ENCODE measurements around the gene NTM. TPM values are rescaled to one million over a fixed set of nuclear protein-coding genes. Genes with fewer than 3 reads are reported as not detected.

NTM gene
- polyA plus RNA-seq, 1 donor (not counting 4 experiments of a cell fraction or from before 2014, with no cell fraction given), result 47.9 TPM

DNA sequence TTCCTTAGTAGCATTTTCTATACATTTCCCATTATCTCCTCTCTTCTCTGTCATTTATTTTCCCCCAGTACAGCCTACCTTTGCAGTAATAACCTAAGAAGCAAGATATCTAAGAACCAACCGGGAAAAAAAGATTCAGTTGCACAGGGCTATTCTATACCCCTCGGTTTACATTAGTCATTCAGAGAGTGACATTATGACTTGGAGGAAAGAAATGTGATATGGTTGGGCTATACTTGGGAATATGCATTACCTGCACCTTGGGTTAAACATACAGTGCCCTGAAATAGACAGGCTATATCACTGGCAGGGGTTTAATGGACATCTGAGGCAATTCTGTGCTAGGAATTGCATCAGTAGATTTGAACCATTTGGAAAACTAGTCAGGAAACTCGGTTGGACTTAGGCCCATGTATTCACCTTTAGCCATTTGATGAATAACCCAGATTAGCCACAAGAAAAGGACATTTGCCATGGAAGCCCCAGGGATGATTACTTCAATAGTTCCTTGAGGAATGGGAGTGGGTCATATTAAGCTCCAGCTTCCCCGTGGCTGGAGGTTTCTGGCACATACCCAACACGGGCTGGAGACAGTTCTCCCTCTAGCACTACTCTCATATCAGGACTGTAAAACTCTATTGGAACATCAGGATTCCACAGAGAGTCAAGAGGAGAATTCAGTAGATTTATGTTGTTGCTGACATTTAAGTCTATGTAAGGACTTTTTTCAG lies 973.2 kb downstream of the NTM start:
- DNase-seq (ENCODE audit: low read depth, low spot score) (no peak), FAIRE-seq (no peak)
- no peak overlapping the region for H3K27ac ChIP-seq (ENCODE audit: control insufficient read depth, insufficient read depth, low read length)
- H3K4me2 ChIP-seq (ENCODE audit: control insufficient read depth, extremely low read depth, insufficient read depth, low read depth, low read length), result no peak overlapping the region
- H3K36me3 ChIP-seq (ENCODE audit: control insufficient read depth in 2 of 2, extremely low read depth in 1 of 2, insufficient read depth in 2 of 2, low read length in 2 of 2), result no peaks in the 10 kb centered on the region
- no peaks in the 10 kb centered on the region for H3K27me3 ChIP-seq (ENCODE audit: control insufficient read depth, extremely low read depth, insufficient read depth, low read length)
- H3K9me1 ChIP-seq (ENCODE audit: control insufficient read depth, extremely low read depth, insufficient read depth, low read length), result no peaks in the 10 kb centered on the region
- no peak overlapping the region for H3K4me3 ChIP-seq (ENCODE audit: control insufficient read depth in 2 of 3, extremely low read depth in 1 of 3, insufficient read depth in 2 of 3, low read depth in 1 of 3, low read length in 3 of 3)
- no peaks in the 10 kb centered on the region for H4K20me1 ChIP-seq (ENCODE audit: control insufficient read depth, extremely low read depth, insufficient read depth, low read length)
- H3K9me3 ChIP-seq (ENCODE audit: control insufficient read depth, low read depth, low read length), result no peaks in the 10 kb centered on the region
- TF ChIP-seq, protein P1, sequence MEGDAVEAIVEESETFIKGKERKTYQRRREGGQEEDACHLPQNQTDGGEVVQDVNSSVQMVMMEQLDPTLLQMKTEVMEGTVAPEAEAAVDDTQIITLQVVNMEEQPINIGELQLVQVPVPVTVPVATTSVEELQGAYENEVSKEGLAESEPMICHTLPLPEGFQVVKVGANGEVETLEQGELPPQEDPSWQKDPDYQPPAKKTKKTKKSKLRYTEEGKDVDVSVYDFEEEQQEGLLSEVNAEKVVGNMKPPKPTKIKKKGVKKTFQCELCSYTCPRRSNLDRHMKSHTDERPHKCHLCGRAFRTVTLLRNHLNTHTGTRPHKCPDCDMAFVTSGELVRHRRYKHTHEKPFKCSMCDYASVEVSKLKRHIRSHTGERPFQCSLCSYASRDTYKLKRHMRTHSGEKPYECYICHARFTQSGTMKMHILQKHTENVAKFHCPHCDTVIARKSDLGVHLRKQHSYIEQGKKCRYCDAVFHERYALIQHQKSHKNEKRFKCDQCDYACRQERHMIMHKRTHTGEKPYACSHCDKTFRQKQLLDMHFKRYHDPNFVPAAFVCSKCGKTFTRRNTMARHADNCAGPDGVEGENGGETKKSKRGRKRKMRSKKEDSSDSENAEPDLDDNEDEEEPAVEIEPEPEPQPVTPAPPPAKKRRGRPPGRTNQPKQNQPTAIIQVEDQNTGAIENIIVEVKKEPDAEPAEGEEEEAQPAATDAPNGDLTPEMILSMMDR (optimal IDR thresholded peaks at IDR 0.05 in 1 of 3, IDR thresholded peaks at IDR 0.05 in 1 of 3, conservative IDR thresholded peaks at IDR 0.05 in 1 of 3; ENCODE audit: extremely low read depth in 1 of 3, insufficient read depth in 2 of 3, low read length in 3 of 3), result no peak
- no peak for TF ChIP-seq EZH2 (IDR thresholded peaks at IDR 0.05; ENCODE audit: low read length)
- no peak overlapping the region for H3K9ac ChIP-seq (ENCODE audit: control insufficient read depth, extremely low read depth, insufficient read depth, low read length)
- H3K79me2 ChIP-seq (ENCODE audit: control insufficient read depth, insufficient read depth, low read length), result no peaks in the 10 kb centered on the region
- H3K4me1 ChIP-seq (ENCODE audit: control insufficient read depth, extremely low read depth, insufficient read depth, low read length), result no peaks in the 10 kb centered on the region
- no peak overlapping the region for H2AFZ ChIP-seq (ENCODE audit: control insufficient read depth, low read length)
- dilution Hi-C loops (cut with MboI; ENCODE audit: extremely low pct_ligation_motif_present, low sequenced_read_pairs), result no loop called here

DNA sequence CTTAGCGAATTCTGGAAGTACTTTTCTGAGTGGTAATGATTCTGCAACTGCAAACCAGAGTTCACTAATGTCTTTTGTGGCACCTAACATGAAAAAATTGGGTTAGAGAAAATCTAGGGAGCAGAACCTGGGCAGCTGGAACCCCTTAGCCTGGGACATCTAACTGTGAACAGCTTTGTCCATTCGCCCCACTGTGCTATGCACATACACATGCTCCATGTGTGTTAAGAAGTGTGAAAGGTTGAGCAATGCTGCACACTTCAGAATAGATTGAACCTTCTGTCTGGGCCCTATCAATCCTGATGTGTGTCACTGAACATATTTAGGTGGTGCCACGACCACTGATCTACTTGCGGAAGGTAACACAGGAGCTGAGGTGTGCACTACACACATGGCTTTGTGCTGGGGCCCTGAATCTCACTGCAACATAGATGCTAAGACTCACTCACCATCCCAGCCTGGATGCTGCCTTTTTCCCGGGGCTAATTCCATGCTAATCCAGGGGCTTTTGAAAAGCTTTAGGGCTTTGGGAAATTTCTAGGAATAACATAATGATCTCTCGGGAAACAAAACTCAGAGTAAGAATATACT lies 976.2 kb downstream of the NTM start:
- no peak overlapping the region for H3K9ac ChIP-seq (ENCODE audit: control insufficient read depth, extremely low read depth, insufficient read depth, low read length)
- H3K9me3 ChIP-seq (ENCODE audit: control insufficient read depth, low read depth, low read length), result no peaks in the 10 kb centered on the region
- H3K36me3 ChIP-seq (ENCODE audit: control insufficient read depth in 2 of 2, extremely low read depth in 1 of 2, insufficient read depth in 2 of 2, low read length in 2 of 2), result no peaks in the 10 kb centered on the region
- H3K9me1 ChIP-seq (ENCODE audit: control insufficient read depth, extremely low read depth, insufficient read depth, low read length), result no peaks in the 10 kb centered on the region
- no peak for FAIRE-seq
- no peaks in the 10 kb centered on the region for H3K4me1 ChIP-seq (ENCODE audit: control insufficient read depth, extremely low read depth, insufficient read depth, low read length)
- TF ChIP-seq, protein P1 (optimal IDR thresholded peaks at IDR 0.05 in 1 of 3, IDR thresholded peaks at IDR 0.05 in 1 of 3, conservative IDR thresholded peaks at IDR 0.05 in 1 of 3; ENCODE audit: extremely low read depth in 1 of 3, insufficient read depth in 2 of 3, low read length in 3 of 3), result no peak
- no peak for TF ChIP-seq EZH2 (IDR thresholded peaks at IDR 0.05; ENCODE audit: low read length)
- dilution Hi-C loops (cut with MboI; ENCODE audit: extremely low pct_ligation_motif_present, low sequenced_read_pairs), result no loop called here
- no peaks in the 10 kb centered on the region for H3K27me3 ChIP-seq (ENCODE audit: control insufficient read depth, extremely low read depth, insufficient read depth, low read length)
- no peak for DNase-seq (ENCODE audit: low read depth, low spot score)
- H3K4me3 ChIP-seq (ENCODE audit: control insufficient read depth in 2 of 3, extremely low read depth in 1 of 3, insufficient read depth in 2 of 3, low read depth in 1 of 3, low read length in 3 of 3), result no peak overlapping the region
- no peak overlapping the region for H2AFZ ChIP-seq (ENCODE audit: control insufficient read depth, low read length)
- no peaks in the 10 kb centered on the region for H4K20me1 ChIP-seq (ENCODE audit: control insufficient read depth, extremely low read depth, insufficient read depth, low read length)
- H3K27ac ChIP-seq (ENCODE audit: control insufficient read depth, insufficient read depth, low read length), result no peak overlapping the region
- H3K79me2 ChIP-seq (ENCODE audit: control insufficient read depth, insufficient read depth, low read length), result no peaks in the 10 kb centered on the region
- no peak overlapping the region for H3K4me2 ChIP-seq (ENCODE audit: control insufficient read depth, extremely low read depth, insufficient read depth, low read depth, low read length)
